ENCODE data around the gene LRP1. TPM values are rescaled to one million over a fixed set of nuclear protein-coding genes. Genes with fewer than 3 reads are reported as not detected.

Gene LRP1
- total RNA-seq, 1 donor from 2014 or later = 24.7 TPM

DNA sequence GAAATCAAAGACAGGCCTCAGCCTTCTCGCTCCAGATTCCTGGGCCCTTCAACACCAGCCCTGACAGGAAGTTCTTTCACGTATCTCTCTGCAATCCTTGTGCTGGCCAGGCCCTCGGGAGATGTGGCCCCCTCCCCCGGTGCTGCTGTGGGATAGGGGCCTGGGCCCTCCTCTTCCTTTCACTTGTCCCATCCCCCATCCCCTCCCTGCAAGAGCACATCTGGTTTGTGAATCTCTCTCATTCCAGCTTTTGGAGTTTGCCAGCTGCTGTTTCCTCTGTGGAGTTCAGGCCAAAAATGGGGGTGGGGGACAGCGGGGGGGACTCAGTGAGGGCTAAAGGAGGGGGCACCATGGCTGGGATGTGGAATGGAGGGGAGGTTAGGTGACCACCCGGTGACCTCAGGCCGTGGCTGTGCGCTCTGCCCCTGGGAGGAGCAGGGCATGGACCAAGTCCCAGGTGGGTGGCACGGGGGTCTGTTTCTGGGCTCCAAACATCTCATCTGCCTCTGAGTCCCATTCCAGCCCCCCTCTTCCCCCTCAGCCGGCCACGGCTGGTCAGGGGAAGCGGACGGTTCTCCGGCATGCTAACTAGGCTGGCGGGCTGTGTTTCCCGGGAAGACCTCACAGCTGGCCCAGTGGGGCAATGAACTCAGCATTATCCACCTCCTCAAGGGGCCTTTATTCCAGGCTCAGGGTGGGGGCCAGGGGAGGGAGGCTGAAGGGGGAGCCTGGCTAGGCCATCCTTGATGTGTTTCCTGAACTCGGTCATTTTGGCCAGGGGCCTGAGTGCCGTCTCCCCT lies 7.4 kb downstream of the LRP1 start:
- no peak overlapping the region for H3K4me3 Mint-ChIP-seq (ENCODE audit: unreplicated experiment)
- no peak overlapping the region for H3K27ac Mint-ChIP-seq (ENCODE audit: unreplicated experiment)
- peaks cover 25% of the 10 kb centered on the region for H3K27me3 Mint-ChIP-seq (ENCODE audit: unreplicated experiment)
- DNase-seq (ENCODE audit: low spot score) = no peak
- H3K36me3 Mint-ChIP-seq (ENCODE audit: low read depth, unreplicated experiment) = peaks cover 12% of the 10 kb centered on the region
- TF ChIP-seq, protein P1, sequence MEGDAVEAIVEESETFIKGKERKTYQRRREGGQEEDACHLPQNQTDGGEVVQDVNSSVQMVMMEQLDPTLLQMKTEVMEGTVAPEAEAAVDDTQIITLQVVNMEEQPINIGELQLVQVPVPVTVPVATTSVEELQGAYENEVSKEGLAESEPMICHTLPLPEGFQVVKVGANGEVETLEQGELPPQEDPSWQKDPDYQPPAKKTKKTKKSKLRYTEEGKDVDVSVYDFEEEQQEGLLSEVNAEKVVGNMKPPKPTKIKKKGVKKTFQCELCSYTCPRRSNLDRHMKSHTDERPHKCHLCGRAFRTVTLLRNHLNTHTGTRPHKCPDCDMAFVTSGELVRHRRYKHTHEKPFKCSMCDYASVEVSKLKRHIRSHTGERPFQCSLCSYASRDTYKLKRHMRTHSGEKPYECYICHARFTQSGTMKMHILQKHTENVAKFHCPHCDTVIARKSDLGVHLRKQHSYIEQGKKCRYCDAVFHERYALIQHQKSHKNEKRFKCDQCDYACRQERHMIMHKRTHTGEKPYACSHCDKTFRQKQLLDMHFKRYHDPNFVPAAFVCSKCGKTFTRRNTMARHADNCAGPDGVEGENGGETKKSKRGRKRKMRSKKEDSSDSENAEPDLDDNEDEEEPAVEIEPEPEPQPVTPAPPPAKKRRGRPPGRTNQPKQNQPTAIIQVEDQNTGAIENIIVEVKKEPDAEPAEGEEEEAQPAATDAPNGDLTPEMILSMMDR (IDR thresholded peaks at IDR 0.05; ENCODE audit: unreplicated experiment) = no peak
- H3K4me1 Mint-ChIP-seq (ENCODE audit: unreplicated experiment) = peaks cover 35% of the 10 kb centered on the region
- no peaks in the 10 kb centered on the region for H3K9me3 Mint-ChIP-seq (ENCODE audit: unreplicated experiment)

DNA sequence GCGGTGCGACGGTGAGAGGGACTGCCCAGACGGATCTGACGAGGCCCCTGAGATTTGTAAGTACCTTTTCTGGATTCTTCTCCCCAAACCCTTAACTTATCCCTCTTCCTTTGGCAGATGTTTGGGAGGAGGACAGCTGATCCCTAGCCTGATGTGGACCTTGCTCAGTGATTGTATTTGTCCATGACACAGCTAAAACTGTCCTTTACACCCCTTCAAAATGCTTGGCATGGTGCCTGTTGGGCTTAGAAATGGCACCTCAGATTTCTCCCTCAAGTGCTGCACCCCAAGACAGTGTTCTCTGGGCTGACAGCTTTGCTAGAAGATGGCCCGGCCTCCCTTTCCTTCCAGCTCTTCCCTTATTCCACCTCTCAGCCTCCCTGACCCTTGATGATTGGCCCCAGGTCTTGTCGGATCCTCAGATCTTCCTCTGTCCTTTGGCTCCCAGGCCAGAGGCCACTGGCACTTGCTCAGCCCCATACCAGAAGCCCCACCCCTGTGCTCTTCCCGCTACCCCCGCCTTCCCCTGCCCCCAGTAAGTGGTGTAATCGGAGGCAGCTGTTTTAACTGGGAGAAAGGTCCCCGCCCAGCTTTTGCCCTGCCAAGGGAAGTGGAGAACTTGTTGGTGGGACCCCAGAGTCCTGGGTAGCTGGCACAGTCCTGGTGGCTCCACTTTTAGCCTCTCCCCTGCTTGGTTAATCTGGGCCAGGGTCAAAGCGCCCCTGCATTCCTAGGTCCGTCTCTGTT lies 10.4 kb downstream of the LRP1 start:
- peaks cover 22% of the 10 kb centered on the region for H3K4me1 Mint-ChIP-seq (ENCODE audit: unreplicated experiment)
- TF ChIP-seq, protein P1 (IDR thresholded peaks at IDR 0.05; ENCODE audit: unreplicated experiment) = no peak
- H3K27ac Mint-ChIP-seq (ENCODE audit: unreplicated experiment) = no peak overlapping the region
- H3K27me3 Mint-ChIP-seq (ENCODE audit: unreplicated experiment) = peaks cover 16% of the 10 kb centered on the region
- peaks cover 5% of the 10 kb centered on the region for H3K36me3 Mint-ChIP-seq (ENCODE audit: low read depth, unreplicated experiment)
- H3K9me3 Mint-ChIP-seq (ENCODE audit: unreplicated experiment) = no peaks in the 10 kb centered on the region
- no peak overlapping the region for H3K4me3 Mint-ChIP-seq (ENCODE audit: unreplicated experiment)
- DNase-seq (ENCODE audit: low spot score) = no peak

DNA sequence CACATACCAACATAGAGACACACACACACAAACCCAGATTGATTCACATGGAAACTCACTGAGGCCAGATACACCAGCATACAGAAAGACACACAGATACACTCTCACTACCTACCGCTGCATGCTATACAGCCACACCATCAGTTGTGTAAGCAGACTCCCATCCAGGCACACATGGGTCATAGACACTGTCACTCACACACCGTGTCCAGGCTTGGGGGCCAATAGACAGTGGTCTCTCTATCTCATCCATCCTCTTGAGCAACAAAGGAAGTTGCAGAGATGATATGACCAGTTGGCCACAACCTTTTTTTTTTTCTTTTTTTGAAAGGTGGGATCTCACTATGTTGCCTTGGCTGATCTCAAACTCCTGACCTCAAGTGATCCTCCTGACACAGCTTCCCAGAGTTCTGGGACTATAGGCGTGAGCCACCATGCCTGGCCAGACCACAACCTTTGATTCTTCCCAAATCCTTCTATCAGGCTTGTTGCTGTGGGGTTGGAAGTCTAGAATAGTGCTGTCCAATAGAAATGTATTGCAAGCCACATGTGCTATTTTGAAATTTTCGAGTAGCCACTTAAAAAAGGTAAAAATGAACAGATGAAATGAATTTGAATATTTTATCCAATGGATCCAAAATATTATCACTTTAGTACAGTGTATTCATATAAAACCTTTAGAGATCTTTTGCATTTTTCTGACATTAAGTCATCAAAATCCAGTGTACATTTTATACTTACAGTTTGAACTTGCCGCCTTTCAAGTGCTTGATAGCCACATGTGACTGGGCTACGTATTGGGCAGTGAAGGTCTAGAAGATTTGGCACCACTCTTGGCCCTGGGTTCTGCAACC lies 11.7 kb downstream of the LRP1 start:
- Mint-ChIP-seq H3K36me3 (ENCODE audit: low read depth, unreplicated experiment) (peaks cover 11% of the 10 kb centered on the region), H3K27me3 (ENCODE audit: unreplicated experiment) (peaks cover 11% of the 10 kb centered on the region), H3K4me3 (ENCODE audit: unreplicated experiment) (no peak overlapping the region), H3K27ac (ENCODE audit: unreplicated experiment) (no peak overlapping the region), H3K9me3 (ENCODE audit: unreplicated experiment) (no peaks in the 10 kb centered on the region), H3K4me1 (ENCODE audit: unreplicated experiment) (peaks cover 17% of the 10 kb centered on the region)
- TF ChIP-seq, protein P1 (IDR thresholded peaks at IDR 0.05; ENCODE audit: unreplicated experiment) = no peak
- no peak for DNase-seq (ENCODE audit: low spot score)

DNA sequence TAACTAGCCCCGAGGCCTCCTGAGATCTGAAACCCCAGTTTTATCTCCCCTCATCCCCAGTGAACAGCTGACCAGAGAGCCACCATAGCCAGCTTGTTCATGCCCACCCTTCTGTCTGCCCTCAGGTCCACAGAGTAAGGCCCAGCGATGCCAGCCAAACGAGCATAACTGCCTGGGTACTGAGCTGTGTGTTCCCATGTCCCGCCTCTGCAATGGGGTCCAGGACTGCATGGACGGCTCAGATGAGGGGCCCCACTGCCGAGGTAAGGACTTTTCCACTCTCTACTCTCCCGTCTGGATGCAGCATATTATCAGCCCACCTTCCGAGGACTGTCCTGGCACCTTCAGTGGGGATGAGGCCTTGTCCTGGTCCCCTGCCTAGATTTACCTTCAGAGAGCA lies 13.0 kb downstream of the LRP1 start:
- DNase-seq (ENCODE audit: low spot score) = no peak
- TF ChIP-seq, protein P1 (IDR thresholded peaks at IDR 0.05; ENCODE audit: unreplicated experiment) = no peak
- Mint-ChIP-seq H3K36me3 (ENCODE audit: low read depth, unreplicated experiment) (peaks cover 11% of the 10 kb centered on the region), H3K9me3 (ENCODE audit: unreplicated experiment) (no peaks in the 10 kb centered on the region), H3K27me3 (ENCODE audit: unreplicated experiment) (peaks cover 15% of the 10 kb centered on the region), H3K27ac (ENCODE audit: unreplicated experiment) (no peak overlapping the region), H3K4me3 (ENCODE audit: unreplicated experiment) (no peak overlapping the region), H3K4me1 (ENCODE audit: unreplicated experiment) (peaks cover 14% of the 10 kb centered on the region)
